Activated CD4-positive, alpha-beta memory T cell treated with anti-CD3 and anti-CD28 coated beads for 36 hours (primary cell): Measurements from ENCODE around the gene AK9. TPM values are rescaled to one million over a fixed set of nuclear protein-coding genes. Genes with fewer than 3 reads are reported as not detected.

Source experiments
- CTCF ChIA-PET: fragments of 350-600 bp; sonication (Branson Sonifier 250); formaldehyde crosslinking; loops from one replicate; lab custom pipeline; 2021; ENCODE audit warnings: antibody characterized with exemption, inconsistent platforms; lab: Charles Lee
- POLR2A ChIA-PET: fragments of 350-600 bp; sonication (Branson Sonifier 250); formaldehyde crosslinking; loops from one replicate; lab custom pipeline; 2021; ENCODE audit warnings: antibody characterized with exemption; lab: Charles Lee
- DNase-seq: peaks from one replicate; pipeline ENCODE4 v3.0.0-alpha.2; 2020
- H3K27ac Mint-ChIP-seq: one replicate; pipeline ENCODE4 v1.8.0; 2021; ENCODE audit warnings: mixed read lengths
- H3K27me3 Mint-ChIP-seq: one replicate; pipeline ENCODE4 v1.8.0; 2021; ENCODE audit warnings: mixed read lengths
- H3K36me3 Mint-ChIP-seq: one replicate; pipeline ENCODE4 v1.8.0; 2021; ENCODE audit warnings: mixed read lengths
- H3K4me1 Mint-ChIP-seq: one replicate; pipeline ENCODE4 v1.8.0; 2021; ENCODE audit warnings: low read depth, mixed read lengths
- H3K4me3 Mint-ChIP-seq: one replicate; pipeline ENCODE4 v1.8.0; 2021; ENCODE audit warnings: mild to moderate bottlenecking, mixed read lengths
- H3K9me3 Mint-ChIP-seq: one replicate; pipeline ENCODE4 v1.8.0; 2021; ENCODE audit warnings: mixed read lengths
- intact Hi-C: fragments of 100-400 bp; cut with micrococcal nuclease; formaldehyde crosslinking; loops from one replicate; pipeline ENCODE4 v1.15.1; 2023
- total RNA-seq, 2 experiments: library from RNA; stranded (reverse); gene quantifications; one replicate each; pipeline ENCODE4 v1.2.3, GENCODE V29; 2021

Gene AK9
- total RNA-seq, 2 experiments from 2014 or later = 2.2 to 2.8 TPM

- H3K27ac Mint-ChIP-seq = peak overlapping the region; percentile 5
- DNase-seq = no peak
- H3K4me1 Mint-ChIP-seq = peaks cover 25% of the 10 kb centered on the region
- no peak overlapping the region for H3K4me3 Mint-ChIP-seq
- ChIA-PET CTCF (interaction anchor here (0.8 to 1.4 kb wide), 2 partner anchors 12 to 592 kb away, joined by 3 to 5 read pairs; no protein-coding TSS in a partner anchor), POLR2A (no interaction called here)
- no peaks in the 10 kb centered on the region for H3K27me3 Mint-ChIP-seq
- H3K36me3 Mint-ChIP-seq = peaks cover 20% of the 10 kb centered on the region
- no peaks in the 10 kb centered on the region for H3K9me3 Mint-ChIP-seq
- intact Hi-C loops = no loop called here
Observed at GRCh38 chr6:109447878-109448555, 243.0 kb downstream of the AK9 start.

- Mint-ChIP-seq H3K27me3 (no peaks in the 10 kb centered on the region), H3K4me3 (no peak overlapping the region), H3K9me3 (no peaks in the 10 kb centered on the region), H3K4me1 (peaks cover 26% of the 10 kb centered on the region), H3K36me3 (peaks cover 22% of the 10 kb centered on the region), H3K27ac (no peak overlapping the region)
- intact Hi-C loops = no loop called here
- ChIA-PET POLR2A (no interaction called here), CTCF (interaction anchor here (6.0 kb wide), 1 partner anchor 8 kb away, joined by 37 read pairs; the partner anchor contains the start of gene MICAL1)
- DNase-seq = no peak
Observed at GRCh38 chr6:109447087-109447486, 243.9 kb downstream of the AK9 start.

GRCh38 chr6:109446541-109446940, 244.5 kb downstream of the AK9 start:
- Mint-ChIP-seq H3K27ac (no peak overlapping the region), H3K36me3 (peaks cover 18% of the 10 kb centered on the region)
- POLR2A ChIA-PET = no interaction called here

GRCh38 chr6:109446072-109446471, 244.9 kb downstream of the AK9 start:
- Mint-ChIP-seq H3K4me3 (no peak overlapping the region), H3K27ac (no peak overlapping the region), H3K4me1 (peaks cover 34% of the 10 kb centered on the region), H3K9me3 (no peaks in the 10 kb centered on the region), H3K36me3 (peaks cover 19% of the 10 kb centered on the region), H3K27me3 (no peaks in the 10 kb centered on the region)
- DNase-seq = no peak
- ChIA-PET POLR2A (no interaction called here), CTCF (interaction anchor here (6.0 kb wide), 1 partner anchor 9 kb away, joined by 37 read pairs; the partner anchor contains the start of gene MICAL1)
- intact Hi-C loops = no loop called here

More at GRCh38 chr6:109446541-109446940, 244.5 kb downstream of the AK9 start:
- CTCF ChIA-PET = interaction anchor here (6.0 kb wide), 1 partner anchor 9 kb away, joined by 37 read pairs; the partner anchor contains the start of gene MICAL1
- Mint-ChIP-seq H3K27me3 (no peaks in the 10 kb centered on the region), H3K9me3 (no peaks in the 10 kb centered on the region), H3K4me1 (peaks cover 31% of the 10 kb centered on the region), H3K4me3 (no peak overlapping the region)
- intact Hi-C loops = no loop called here
- DNase-seq = no peak

- peaks cover 17% of the 10 kb centered on the region for H3K36me3 Mint-ChIP-seq
- H3K9me3 Mint-ChIP-seq = no peaks in the 10 kb centered on the region
- CTCF ChIA-PET = interaction anchor here (6.0 kb wide), 1 partner anchor 10 kb away, joined by 37 read pairs; the partner anchor contains the start of gene MICAL1
- H3K4me3 Mint-ChIP-seq = no peak overlapping the region
- no peaks in the 10 kb centered on the region for H3K27me3 Mint-ChIP-seq
- peaks cover 30% of the 10 kb centered on the region for H3K4me1 Mint-ChIP-seq
- DNase-seq = no peak
- peak overlapping the region; percentile 24 for H3K27ac Mint-ChIP-seq
- POLR2A ChIA-PET = interaction anchor here (1.3 kb wide), 1 partner anchor 10 kb away, joined by 4 read pairs; the partner anchor contains the start of gene MICAL1
- intact Hi-C loops = no loop called here
Observed at GRCh38 chr6:109445382-109445781, 245.6 kb downstream of the AK9 start.

GRCh38 chr6:109443425-109443950, 247.5 kb downstream of the AK9 start:
- intact Hi-C loops = loop anchor here (5.0 kb wide), 1 partner anchor 256 kb away; no protein-coding TSS in a partner anchor
- no peak for DNase-seq
- Mint-ChIP-seq H3K27me3 (no peaks in the 10 kb centered on the region), H3K4me3 (no peak overlapping the region), H3K4me1 (peaks cover 23% of the 10 kb centered on the region), H3K9me3 (no peaks in the 10 kb centered on the region), H3K27ac (no peak overlapping the region), H3K36me3 (peaks cover 17% of the 10 kb centered on the region)
- ChIA-PET POLR2A (interaction anchor here (1.5 to 3.5 kb wide), 4 partner anchors 10 to 61 kb away, joined by 4 to 37 read pairs (median 8); partner anchors contain the start of genes CD164, MICAL1 and ZBTB24), CTCF (interaction anchor here (0.6 to 6.0 kb wide), 3 partner anchors 12 to 596 kb away, joined by 3 to 37 read pairs (median 4); partner anchors contain the start of gene MICAL1)

Other genes starting within 250 kb of the AK9 start
- gene MICAL1, start 235.4 kb downstream of the AK9 start, total RNA-seq = 10 to 100 TPM; 39.4 to 45.0 TPM
- gene ZBTB24, start 208.0 kb downstream of the AK9 start, total RNA-seq = 10 to 100 TPM; 10.9 to 11.8 TPM
- gene FIG4, start 94 bp upstream of the AK9 start, total RNA-seq = 10 to 100 TPM; 17.3 to 18.2 TPM